SK-N-SH (cell line): ENCODE data around the gene MEF2A. TPM values are rescaled to one million over a fixed set of nuclear protein-coding genes. Genes with fewer than 3 reads are reported as not detected.

Experiments
- CTCF ChIA-PET: fragments of 300-600, 350-600 bp; formaldehyde crosslinking; extraction: SDS; loops from one replicate; lab custom pipeline; 2021; lab: Yijun Ruan, JAX
- POLR2A ChIA-PET: fragments of 350-600 bp; sonication (Branson Sonifier 250); formaldehyde crosslinking; extraction: SDS; loops from one replicate; lab custom pipeline; 2020; ENCODE audit warnings: antibody characterized with exemption, inconsistent platforms; lab: Yijun Ruan, JAX
- DNase-seq: peaks from one replicate; pipeline ENCODE4 v3.0.0; 2012
- H2AFZ ChIP-seq: fragments of 200-600 bp; sonication (generic); 2 replicates; pipeline ENCODE4 v1.8.1; 2016; ENCODE audit warnings: antibody characterized with exemption, mild to moderate bottlenecking, low read depth
- H3F3A ChIP-seq: fragments of 200-600 bp; sonication (generic); replicated peaks from 2 replicates; pipeline ENCODE3; 2016; ENCODE audit warnings: antibody characterized with exemption, mild to moderate bottlenecking; ENCODE audit not compliant: insufficient read depth
- H3K27ac ChIP-seq, 2 experiments: fragments of 200-500 bp in 1 of 2; fragments of 200-600 bp in 1 of 2; sonication (Bioruptor generic) in 1 of 2; sonication (generic), shearing (Covaris generic) in 1 of 2; 2 replicates each; pipeline versions ENCODE4 v1.5.1 to v1.6.1; 2014 to 2016; ENCODE audit warnings: low read depth in 2 of 2, inconsistent platforms in 1 of 2, low read length in 1 of 2, mild to moderate bottlenecking in 1 of 2, mixed read lengths in 1 of 2
- H3K27me3 ChIP-seq: fragments of 200-600 bp; sonication (generic), shearing (Covaris generic); 2 replicates; pipeline ENCODE4 v1.6.1; 2016; ENCODE audit warnings: mixed run types; ENCODE audit not compliant: insufficient read depth
- H3K36me3 ChIP-seq, 2 experiments: fragments of 200-500 bp in 1 of 2; fragments of 200-600 bp in 1 of 2; sonication (Bioruptor generic) in 1 of 2; sonication (generic) in 1 of 2; replicated peaks in 1 of 2; 2 replicates each; pipeline versions ENCODE3 to v1.5.1; 2014 to 2016; ENCODE audit warnings: low read length in 1 of 2, mild to moderate bottlenecking in 1 of 2; ENCODE audit not compliant: insufficient read depth in 2 of 2, control insufficient read depth in 1 of 2
- H3K4me1 ChIP-seq, 2 experiments: fragments of 200-500 bp in 1 of 2; fragments of 200-600 bp in 1 of 2; sonication (Bioruptor generic) in 1 of 2; sonication (generic), shearing (Covaris generic) in 1 of 2; 2 replicates each; pipeline versions ENCODE4 v1.5.1 to v1.6.1; 2014 to 2016; ENCODE audit warnings: low read depth in 1 of 2, low read length in 1 of 2, mixed run types in 1 of 2; ENCODE audit not compliant: insufficient read depth in 2 of 2, control insufficient read depth in 1 of 2
- H3K4me2 ChIP-seq: fragments of 200-600 bp; sonication (generic), shearing (Covaris generic); 2 replicates; pipeline ENCODE4 v1.6.1; 2017; ENCODE audit warnings: mixed run types
- H3K4me3 ChIP-seq, 2 experiments: fragments of 200-500 bp in 1 of 2; fragments of 200-600 bp in 1 of 2; sonication (Bioruptor generic) in 1 of 2; sonication (generic), shearing (Covaris generic) in 1 of 2; 2 replicates each; pipeline versions ENCODE4 v1.5.1 to v1.8.1; 2014 to 2016; ENCODE audit warnings: low read depth in 2 of 2, inconsistent platforms in 1 of 2, low read length in 1 of 2, mild to moderate bottlenecking in 1 of 2, mixed read lengths in 1 of 2, moderate library complexity in 1 of 2
- H3K79me2 ChIP-seq: fragments of 200-600 bp; sonication (generic); 2 replicates; pipeline ENCODE4 v1.8.1; 2017; ENCODE audit warnings: mild to moderate bottlenecking; ENCODE audit not compliant: insufficient read depth
- H3K9ac ChIP-seq: fragments of 200-600 bp; sonication (generic); 2 replicates; pipeline ENCODE4 v1.6.1; 2017; ENCODE audit warnings: mixed run types
- H3K9me2 ChIP-seq: fragments of 200-600 bp; sonication (generic); 2 replicates; pipeline ENCODE4 v1.6.1; 2017; ENCODE audit warnings: mixed run types
- H3K9me3 ChIP-seq: fragments of 200-600 bp; sonication (generic); 2 replicates; pipeline ENCODE4 v1.6.1; 2017; ENCODE audit warnings: mixed run types, mild to moderate bottlenecking, moderate library complexity
- H4K20me1 ChIP-seq: fragments of 200-600 bp; sonication (generic); 2 replicates; pipeline ENCODE4 v1.6.1; 2017; ENCODE audit warnings: mild to moderate bottlenecking, mixed run types; ENCODE audit not compliant: insufficient read depth
- CTCF ChIP-seq: fragments of 200-600 bp; sonication (generic); IDR thresholded peaks from 2 replicates; pipeline ENCODE4 v1.6.1; 2017; ENCODE audit warnings: antibody characterized with exemption, mild to moderate bottlenecking, moderate library complexity
- EP300 ChIP-seq, 2 experiments: IDR thresholded peaks; 2 replicates each; pipeline versions ENCODE4 v1.4.0 to v1.6.1; 2012; ENCODE audit warnings: borderline replicate concordance in 1 of 2, low read depth in 1 of 2, low read length in 1 of 2
- EZH2phosphoT487 ChIP-seq: fragments of 200-600 bp; sonication (generic); IDR thresholded peaks from 2 replicates; pipeline ENCODE4 v1.6.1; 2017; ENCODE audit warnings: low read depth, mixed run types, mild to moderate bottlenecking, antibody characterized with exemption, moderate library complexity, borderline replicate concordance
- FOSL2 ChIP-seq: IDR thresholded peaks from 2 replicates; pipeline ENCODE4 v1.4.0; 2012; ENCODE audit warnings: low read depth, mild to moderate bottlenecking, moderate library complexity, borderline replicate concordance
- FOXM1 ChIP-seq: IDR thresholded peaks from 2 replicates; pipeline ENCODE4 v1.4.0; 2012; ENCODE audit warnings: low read depth, mild to moderate bottlenecking
- GABPA ChIP-seq: IDR thresholded peaks from 2 replicates; pipeline ENCODE4 v1.4.0; 2012; ENCODE audit warnings: low read depth, mild to moderate bottlenecking
- IRF3 ChIP-seq: fragments of 150-350 bp; IDR thresholded peaks from 2 replicates; pipeline ENCODE4 v1.6.1; 2016; ENCODE audit warnings: mild to moderate bottlenecking, low read depth, low read length
- JUND ChIP-seq: IDR thresholded peaks from 2 replicates; pipeline ENCODE4 v1.4.0; 2012
- MEF2A ChIP-seq: IDR thresholded peaks from 2 replicates; pipeline ENCODE4 v1.4.0; 2012; ENCODE audit warnings: low read depth, borderline replicate concordance
- NFIC ChIP-seq: IDR thresholded peaks from 2 replicates; pipeline ENCODE4 v1.4.0; 2012; ENCODE audit warnings: borderline replicate concordance
- NRF1 ChIP-seq: IDR thresholded peaks from 2 replicates; pipeline ENCODE4 v1.6.1; 2012; ENCODE audit warnings: low read depth, mild to moderate bottlenecking, low read length
- POLR2AphosphoS5 ChIP-seq: IDR thresholded peaks from 2 replicates; pipeline ENCODE4 v1.6.1; 2012; ENCODE audit warnings: low read depth, low read length
- RXRA ChIP-seq: IDR thresholded peaks from 2 replicates; pipeline ENCODE4 v1.4.0; 2012; ENCODE audit warnings: low read depth, mild to moderate bottlenecking, borderline replicate concordance
- TCF12 ChIP-seq: IDR thresholded peaks from 2 replicates; pipeline ENCODE4 v1.4.0; 2012
- TEAD4 ChIP-seq: IDR thresholded peaks from 2 replicates; pipeline ENCODE4 v1.4.0; 2012; ENCODE audit warnings: mild to moderate bottlenecking, borderline replicate concordance; ENCODE audit not compliant: insufficient read depth
- YY1 ChIP-seq: IDR thresholded peaks from 2 replicates; pipeline ENCODE4 v1.4.0; 2012; ENCODE audit warnings: low read depth, mild to moderate bottlenecking
- WGBS: methylation state at CpG from one replicate; pipeline ENCODE4 v1.1.6; 2017; ENCODE audit warnings: low lambda C conversion rate; 5-methylcytosine and 5-hydroxymethylcytosine counted together
- polyA plus RNA-seq, 3 experiments: library from polyadenylated mRNA; depleted of rRNA; stranded (reverse); fragments of >200 nt; gene quantifications; 2 replicates each; pipeline ENCODE4 v1.2.3, GENCODE V29; 2012
- small RNA-seq, 7 experiments: library from RNA; depleted of rRNA; stranded (forward); fragments of <200 nt; gene quantifications; one replicate each; pipeline ENCODE3, GENCODE V24; 2012

Gene MEF2A
- polyA plus RNA-seq, 1 of the 3 experiments (the other 2 are of a cell fraction) = 20.9 TPM

- TF ChIP-seq CTCF (no peak), MEF2A (no peak), NRF1 (no peak), GABPA (no peak), IRF3 (no peak), POLR2AphosphoS5 (no peak), FOSL2 (no peak), EZH2phosphoT487 (no peak), RXRA (no peak)
These were observed 198.0 kb downstream of the MEF2A start (continued) for GRCh38 chr15:99763827-99764226.

- Histone ChIP-seq H4K20me1 (no peaks in the 10 kb centered on the region), H3K79me2 (no peaks in the 10 kb centered on the region), H3K36me3 (no peaks in the 10 kb centered on the region), H3K4me2 (no peak overlapping the region), H3K27me3 (no peaks in the 10 kb centered on the region), H3K4me1 (no peaks in the 10 kb centered on the region), H3K9ac (no peak overlapping the region), H3K4me3 (no peak overlapping the region), H3F3A (no peaks in the 10 kb centered on the region), H3K27ac (no peak overlapping the region), H3K9me2 (no peaks in the 10 kb centered on the region), H2AFZ (no peak overlapping the region), H3K9me3 (no peaks in the 10 kb centered on the region)
- no peak for DNase-seq
- ChIA-PET CTCF (interaction anchor here (1.2 kb wide), 1 partner anchor 8 kb away, joined by 3 read pairs; no protein-coding TSS in a partner anchor), POLR2A (no interaction called here)
- TF ChIP-seq FOSL2 (no peak), NFIC (no peak), FOXM1 (no peak), YY1 (no peak), TCF12 (no peak), POLR2AphosphoS5 (no peak), TEAD4 (no peak), EZH2phosphoT487 (no peak), EP300 (IDR thresholded peaks at IDR 0.05; ENCODE audit: borderline replicate concordance in 1 of 2, low read depth in 1 of 2, low read length in 1 of 2) (no peak), JUND (no peak)
- 63% methylated on average over 3 of the region's 3 CpGs for WGBS
These were observed 198.7 kb downstream of the MEF2A start for GRCh38 chr15:99764522-99764921.

Small RNAs within 50 kb of the gene (small RNA-seq; reads per million reads assigned to genes)
- gene RF00019 = 0 reads per million in 7 experiments

Other genes starting within 250 kb of the MEF2A start
- gene LYSMD4, start 167.5 kb downstream of the MEF2A start, polyA plus RNA-seq (2012; rRNA removed) = 5.1 and 6.1 TPM in 2 replicates